Stimulated activated CD4-positive, alpha-beta T cell treated with anti-CD3 and anti-CD28 coated beads, Interleukin-12 subunit alpha, Interleukin-12 subunit beta, amount 100 ng/mL, for 48 hours (primary cell): ENCODE results near the gene GPRASP1.
A peak's percentile ranks its signal among the peaks of the same experiment; 100 is the strongest.
"Not testable (repeated sequence)": the region's sequence is repeated elsewhere in the genome, so short reads cannot be mapped to it uniquely, and the experiment has no call there.

Source experiments
- DNase-seq, 3 donors: peaks; one replicate each; pipeline ENCODE4 v3.0.0-alpha.2; 2020; ENCODE audit warnings: low read depth in 2 of 3, low spot score in 1 of 3

The GPRASP1 gene

GRCh38 chrX:102651242-102652011 lies at the start of gene GPRASP1:
Gene GPRASP1, plus strand, starts transcription at chrX:102651483. Its CDS starts 2,431 bp downstream, at chrX:102653914.
- no peak for DNase-seq

- no peak for DNase-seq
These were observed 47.0 kb upstream of the GPRASP1 start for GRCh38 chrX:102604327-102604726.

GRCh38 chrX:102606115-102606514 lies 45.2 kb upstream of the GPRASP1 start:
- no peak for DNase-seq

- DNase-seq = no peak
These were observed 40.4 kb upstream of the GPRASP1 start for GRCh38 chrX:102610905-102611304.

- DNase-seq = no peak
These were observed 27.2 kb upstream of the GPRASP1 start for GRCh38 chrX:102624105-102624504.

- no peak for DNase-seq
These were observed 23.6 kb upstream of the GPRASP1 start for GRCh38 chrX:102627640-102628039.

- no peak for DNase-seq
These were observed 13.7 kb upstream of the GPRASP1 start for GRCh38 chrX:102637561-102637960.

GRCh38 chrX:102650903-102651241 lies 411 bp upstream of the GPRASP1 start:
- no peak for DNase-seq

GRCh38 chrX:102652031-102652688 lies 877 bp downstream of the GPRASP1 start:
- no peak for DNase-seq

GRCh38 chrX:102654696-102655095 lies 3.4 kb downstream of the GPRASP1 start:
- DNase-seq = no peak

- DNase-seq = no peak
These were observed 7.3 kb downstream of the GPRASP1 start for GRCh38 chrX:102658556-102658955.

GRCh38 chrX:102659790-102660757 lies 8.8 kb downstream of the GPRASP1 start:
- peak; percentile 68 to 79 (median 78) for DNase-seq

GRCh38 chrX:102663820-102664219 lies 12.5 kb downstream of the GPRASP1 start:
- DNase-seq = not testable (repeated sequence)

- not testable (repeated sequence) for DNase-seq
These were observed 15.8 kb downstream of the GPRASP1 start for GRCh38 chrX:102667034-102667433.

- DNase-seq = no peak
These were observed 18.2 kb downstream of the GPRASP1 start for GRCh38 chrX:102669526-102669925.

GRCh38 chrX:102672856-102673255 lies 21.6 kb downstream of the GPRASP1 start:
- DNase-seq = no peak

GRCh38 chrX:102677479-102677878 lies 26.2 kb downstream of the GPRASP1 start:
- DNase-seq = not testable (repeated sequence)

- DNase-seq = no peak
These were observed 33.7 kb downstream of the GPRASP1 start for GRCh38 chrX:102684772-102685520.

GRCh38 chrX:102694749-102695148 lies 43.5 kb downstream of the GPRASP1 start:
- no peak for DNase-seq

- no peak for DNase-seq
These were observed 45.0 kb downstream of the GPRASP1 start for GRCh38 chrX:102696306-102696705.

- no peak for DNase-seq
These were observed 46.2 kb downstream of the GPRASP1 start for GRCh38 chrX:102697494-102697893.
